ENCODE data around the gene RASA4B. TPM values are rescaled to one million over a fixed set of nuclear protein-coding genes. Genes with fewer than 3 reads are reported as not detected.
"Not testable (repeated sequence)": the region's sequence is repeated elsewhere in the genome, so short reads cannot be mapped to it uniquely, and the experiment has no call there.

RASA4B gene
- 10 to 100 TPM; 10.5 to 56.1 (median 32.3) TPM for total RNA-seq

DNA sequence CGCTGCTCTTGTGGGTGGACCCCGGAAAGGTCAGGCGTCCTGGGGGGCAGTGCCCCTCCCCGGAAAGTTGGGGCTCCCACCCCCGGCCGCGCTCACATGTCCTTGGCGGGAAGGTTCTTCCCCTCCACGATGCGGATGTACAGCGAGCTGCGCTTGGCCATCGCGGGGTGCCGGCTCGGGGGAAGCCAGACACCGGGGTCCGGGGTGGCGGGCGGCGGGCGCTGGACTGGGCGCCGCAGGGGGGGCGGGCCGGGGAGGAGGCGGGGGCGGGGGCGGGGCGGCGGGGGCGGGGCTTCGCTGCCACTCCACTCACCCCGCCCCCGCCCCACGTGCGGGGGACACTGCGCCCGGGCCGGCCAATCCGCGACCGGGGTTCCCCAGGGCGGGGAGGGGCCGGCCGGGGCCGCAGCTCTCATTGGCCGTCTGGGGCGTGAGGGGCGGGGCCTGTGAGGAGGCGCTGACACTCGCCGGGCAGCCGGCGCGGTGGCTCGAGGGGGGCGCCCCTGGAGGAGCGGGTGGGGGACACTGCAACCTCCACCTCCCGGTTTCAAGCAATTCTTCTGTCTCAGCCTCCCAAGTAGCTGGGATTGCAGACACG lies at the start of gene RASA4B:
Gene RASA4B, minus strand, starts transcription at position 228 of the 598 bp plus-strand sequence. Its CDS starts 67 bp downstream, at position 161.
- peak within 1 kb of the TSS in 1 of 4 donors; percentile 41 for H3K4me3 ChIP-seq
- no CpG with 5 or more reads among the region's 61 CpGs for WGBS, 2 donors
- DNase-seq (ENCODE audit: low spot score in 2 of 2), result not testable (repeated sequence)

DNA sequence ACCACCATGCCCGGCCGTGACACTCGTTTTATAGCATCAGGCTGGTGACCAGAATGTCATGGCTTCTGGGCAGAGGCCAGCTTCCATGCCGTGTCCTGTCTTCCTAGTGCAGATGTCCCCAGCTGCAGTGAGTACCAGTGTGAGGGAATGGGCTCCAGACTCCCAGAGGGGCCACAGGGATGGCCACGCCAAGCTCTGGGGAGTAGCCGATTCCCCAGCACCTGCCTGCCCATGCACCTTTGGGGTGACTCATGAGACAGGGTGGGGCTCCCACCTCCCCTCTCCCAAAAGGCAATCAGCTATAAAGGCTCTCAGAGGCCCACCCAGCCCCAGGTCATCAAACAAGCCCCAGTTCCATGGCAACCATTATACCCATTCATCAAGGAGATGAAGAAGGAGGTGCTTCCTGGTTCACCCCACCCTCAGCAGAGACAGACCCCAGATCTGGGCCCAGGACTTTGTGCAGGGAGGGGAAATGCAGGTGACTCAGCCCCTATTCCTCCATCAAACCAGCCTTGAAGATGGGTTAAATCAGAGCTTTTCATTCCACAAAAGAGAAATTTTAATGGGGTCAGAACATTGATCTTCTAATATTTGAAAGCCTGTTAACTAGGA lies 33.3 kb upstream of the RASA4B start, which contains the start of gene SPDYE2:
Gene SPDYE2, plus strand, starts transcription at position 419 of the 615 bp plus-strand sequence. CDS start 2,030 bp downstream, outside the sequence.
- H3K27ac ChIP-seq; H3K36me3 ChIP-seq; H3K9me3 ChIP-seq; H3K4me3 ChIP-seq; H3K27me3 ChIP-seq; H3K4me1 ChIP-seq; DNase-seq (ENCODE audit: low spot score in 2 of 2): not testable (repeated sequence)
- no CpG with 5 or more reads among the region's 6 CpGs for WGBS, 2 donors

More for the DNA sequence above, at the start of gene RASA4B:
- not testable (repeated sequence) for H3K27me3 ChIP-seq, H3K27ac ChIP-seq, H3K9me3 ChIP-seq, H3K36me3 ChIP-seq, H3K4me1 ChIP-seq

DNA sequence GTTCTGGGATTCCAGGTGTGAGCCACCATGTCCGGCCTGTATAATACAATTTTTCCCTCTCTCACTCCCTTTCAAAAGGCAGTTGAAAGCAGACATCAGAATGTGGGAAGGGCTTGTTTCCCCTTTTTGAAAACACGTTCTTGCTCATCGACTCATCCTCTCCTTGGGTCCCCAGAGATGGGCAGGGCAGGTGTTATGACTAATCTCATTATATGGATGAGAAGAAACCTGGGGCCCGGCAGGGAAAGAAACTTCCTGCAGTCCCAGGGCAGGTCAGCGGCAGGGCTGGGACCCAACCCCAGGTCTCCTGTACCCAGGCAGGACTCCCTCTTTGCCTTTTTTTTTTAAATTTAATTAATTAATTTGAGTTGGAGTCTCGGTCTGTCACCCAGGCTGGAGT lies 28.8 kb upstream of the RASA4B start:
- H3K4me1 ChIP-seq; H3K4me3 ChIP-seq; H3K36me3 ChIP-seq; H3K27ac ChIP-seq; H3K27me3 ChIP-seq; H3K9me3 ChIP-seq; DNase-seq (ENCODE audit: low spot score in 2 of 2): not testable (repeated sequence)
- 92% methylated on average over 2 of the region's 6 CpGs; no CpG with 5 or more reads in 1 of the 2 donors for WGBS, 2 donors

DNA sequence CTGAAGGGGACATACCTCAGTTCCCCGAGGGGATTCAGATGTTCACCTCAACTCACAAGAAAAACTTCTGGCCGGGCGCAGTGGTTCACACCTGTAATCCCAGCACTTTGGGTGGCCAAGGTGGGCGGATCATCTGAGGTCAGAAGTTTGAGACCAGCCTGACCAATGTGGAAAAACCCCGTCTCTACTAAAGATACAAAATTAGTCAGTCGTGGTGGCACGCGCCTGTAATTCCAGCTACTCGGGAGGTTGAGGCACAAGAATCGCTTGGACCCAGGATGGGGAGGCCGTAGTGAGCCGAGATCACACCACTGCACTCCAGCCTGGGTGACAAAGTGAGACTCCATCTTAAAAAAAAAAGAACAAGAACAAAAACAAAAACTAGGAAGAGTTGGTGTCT lies 27.7 kb upstream of the RASA4B start:
- H3K4me1 ChIP-seq; H3K4me3 ChIP-seq; H3K27me3 ChIP-seq; H3K36me3 ChIP-seq; H3K9me3 ChIP-seq; DNase-seq (ENCODE audit: low spot score in 2 of 2); H3K27ac ChIP-seq: not testable (repeated sequence)
- WGBS, 2 donors, result no CpG with 5 or more reads among the region's 12 CpGs

DNA sequence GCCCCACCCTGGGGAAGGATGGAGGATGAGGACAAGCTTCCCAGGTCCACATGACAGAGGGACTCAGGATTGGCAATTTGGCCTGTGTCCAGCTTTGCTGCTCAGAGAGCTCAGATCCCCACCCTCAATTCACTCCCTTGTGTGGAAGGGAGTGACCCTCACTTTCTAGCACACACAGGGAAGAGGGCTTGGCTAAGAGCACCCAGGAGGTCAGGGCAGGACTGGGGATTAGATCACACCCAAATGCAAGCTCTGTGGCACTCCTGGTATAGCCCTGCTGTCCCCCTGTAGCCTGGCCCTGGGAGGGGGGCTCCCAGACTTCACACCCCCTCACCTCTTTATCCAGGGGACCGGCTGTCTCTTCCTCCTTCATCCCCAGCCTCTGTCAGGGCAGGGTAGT lies 26.8 kb upstream of the RASA4B start:
- H3K9me3 ChIP-seq, H3K27me3 ChIP-seq: not testable (repeated sequence)
- no CpG with 5 or more reads among the region's 1 CpG for WGBS, 2 donors

DNA sequence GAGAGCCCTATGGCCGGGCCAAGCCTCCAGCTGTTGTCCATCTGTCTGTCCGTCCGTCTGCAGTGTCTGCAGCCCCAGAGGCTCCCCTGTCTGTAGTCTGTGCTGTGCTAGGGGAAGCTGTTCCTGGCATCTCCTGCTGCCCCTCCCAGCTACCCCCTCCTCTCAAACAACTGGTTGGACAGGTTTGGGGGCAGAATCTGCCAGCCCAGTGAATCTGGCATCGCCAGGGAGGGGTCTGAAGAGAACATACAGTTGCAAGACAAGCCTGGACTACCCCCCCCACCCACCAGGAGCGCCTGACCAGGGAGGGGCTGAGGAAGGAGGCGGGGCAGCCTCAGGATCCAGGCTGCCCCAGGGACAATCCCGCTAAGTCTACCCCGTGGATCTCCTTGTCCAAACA lies 26.0 kb upstream of the RASA4B start, which contains the start of gene UPK3BL2:
Gene UPK3BL2, minus strand, starts transcription at position 101 of the 400 bp plus-strand sequence. Its CDS starts 60 bp downstream, at position 41.
- H3K36me3 ChIP-seq; H3K9me3 ChIP-seq; H3K4me3 ChIP-seq; H3K27me3 ChIP-seq; H3K4me1 ChIP-seq; H3K27ac ChIP-seq; DNase-seq (ENCODE audit: low spot score in 2 of 2): not testable (repeated sequence)
- WGBS, 2 donors, result no CpG with 5 or more reads among the region's 8 CpGs

More for the DNA sequence above, 26.8 kb upstream of the RASA4B start:
- not testable (repeated sequence) for H3K4me3 ChIP-seq; H3K36me3 ChIP-seq; H3K4me1 ChIP-seq; DNase-seq (ENCODE audit: low spot score in 2 of 2); H3K27ac ChIP-seq

DNA sequence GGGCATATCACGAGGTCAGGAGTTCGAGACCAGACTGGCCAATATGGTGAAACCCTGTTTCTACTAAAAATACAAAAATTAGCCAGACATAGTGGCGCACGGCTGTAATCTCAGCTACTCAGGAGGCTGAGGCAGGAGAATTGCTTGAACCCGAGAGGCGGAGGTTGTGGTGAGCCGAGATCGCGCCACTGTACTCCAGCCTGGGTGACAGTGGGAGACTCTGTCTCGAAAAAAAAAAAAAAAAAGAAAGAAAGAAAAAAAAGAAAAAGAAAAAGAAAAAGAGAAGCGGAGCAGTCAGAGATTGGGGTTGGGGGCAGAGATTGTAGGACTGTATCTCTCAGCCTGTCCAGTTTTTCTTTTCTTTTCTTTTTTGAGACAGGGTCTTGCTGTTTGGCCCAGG lies 25.2 kb upstream of the RASA4B start:
- 77% methylated on average over 7 of the region's 11 CpGs; no CpG with 5 or more reads in 1 of the 2 donors for WGBS, 2 donors
- not testable (repeated sequence) for H3K4me1 ChIP-seq; H3K27me3 ChIP-seq; H3K9me3 ChIP-seq; H3K27ac ChIP-seq; H3K4me3 ChIP-seq; H3K36me3 ChIP-seq; DNase-seq (ENCODE audit: low spot score in 2 of 2)

DNA sequence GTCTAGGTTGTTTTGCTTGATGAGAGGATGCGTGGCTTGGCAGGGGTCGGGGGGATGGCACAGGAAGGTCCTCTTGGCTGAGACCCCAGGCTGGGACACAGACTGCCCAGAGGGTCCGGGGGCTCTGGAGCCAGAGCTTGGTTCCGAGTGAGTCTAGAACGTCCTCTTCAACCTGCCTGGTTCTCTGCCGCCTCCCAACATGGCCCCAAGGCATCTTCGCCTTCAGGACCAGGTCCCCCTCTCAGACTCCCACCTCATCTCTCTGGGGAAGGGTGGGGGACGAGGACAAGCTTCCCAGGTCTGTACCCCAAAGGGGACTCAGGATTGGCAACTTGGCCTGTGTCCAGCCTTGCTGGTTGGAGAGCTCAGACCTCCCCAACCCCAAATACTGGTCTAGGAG lies 24.5 kb upstream of the RASA4B start:
- no CpG with 5 or more reads among the region's 8 CpGs for WGBS, 2 donors
- H3K4me1 ChIP-seq; H3K27me3 ChIP-seq; H3K27ac ChIP-seq; H3K9me3 ChIP-seq; DNase-seq (ENCODE audit: low spot score in 2 of 2); H3K4me3 ChIP-seq; H3K36me3 ChIP-seq: not testable (repeated sequence)

DNA sequence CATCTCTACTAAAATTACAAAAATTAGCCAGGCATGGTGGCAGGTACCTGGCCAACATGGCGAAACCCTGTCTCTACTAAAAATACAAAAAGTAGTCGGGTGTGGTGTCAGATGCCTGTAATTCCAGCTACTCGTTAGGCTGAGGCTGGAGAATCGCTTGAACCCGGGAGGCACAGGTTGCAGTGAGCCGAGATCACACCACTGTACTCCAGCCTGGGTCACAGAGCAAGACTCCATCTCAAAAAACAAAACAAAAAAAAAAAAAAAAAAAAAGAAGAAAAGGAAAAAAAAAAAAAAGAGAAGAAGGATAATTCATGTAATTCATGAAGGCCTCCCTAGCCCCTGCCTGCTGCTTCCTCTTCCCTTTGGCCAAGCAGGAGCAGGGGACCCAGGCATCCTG lies 23.0 kb upstream of the RASA4B start:
- not testable (repeated sequence) for H3K4me1 ChIP-seq; H3K27me3 ChIP-seq; H3K27ac ChIP-seq; H3K4me3 ChIP-seq; H3K9me3 ChIP-seq; DNase-seq (ENCODE audit: low spot score in 2 of 2); H3K36me3 ChIP-seq
- WGBS, 2 donors, result 93 to 95% methylated on average over 5 to 6 of the region's 6 CpGs

DNA sequence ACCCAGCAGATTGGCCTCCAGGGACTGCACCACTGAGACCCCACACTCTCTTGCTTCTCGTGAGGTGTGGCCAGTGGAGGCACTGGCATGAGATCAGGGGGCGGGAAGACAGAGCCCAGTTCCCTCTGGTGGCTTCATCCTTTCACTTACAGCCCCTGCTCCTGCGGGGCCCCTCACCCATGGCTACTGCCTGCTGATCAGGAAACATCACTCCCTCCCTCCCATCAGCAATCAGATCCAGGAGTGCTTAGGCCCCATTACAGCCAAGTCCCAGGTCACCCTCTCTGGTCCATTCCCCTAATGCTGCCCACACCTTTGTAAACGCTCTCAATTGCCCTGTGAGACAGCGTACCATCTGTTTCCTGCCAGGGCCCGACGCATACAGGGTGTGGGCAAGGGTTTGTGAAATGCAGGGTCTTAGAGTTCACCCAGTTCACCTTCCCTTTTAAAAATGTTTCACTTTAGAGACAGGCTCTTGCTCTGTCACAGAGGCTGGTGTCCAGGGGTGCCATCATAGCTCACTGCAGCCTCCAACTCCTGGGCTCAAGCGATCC lies 17.6 kb upstream of the RASA4B start:
- DNase-seq (ENCODE audit: low spot score in 2 of 2); H3K9me3 ChIP-seq; H3K27me3 ChIP-seq; H3K4me3 ChIP-seq; H3K36me3 ChIP-seq; H3K4me1 ChIP-seq; H3K27ac ChIP-seq: not testable (repeated sequence)
- WGBS, 2 donors, result 55 to 72% methylated on average over 2 to 3 of the region's 8 CpGs

DNA sequence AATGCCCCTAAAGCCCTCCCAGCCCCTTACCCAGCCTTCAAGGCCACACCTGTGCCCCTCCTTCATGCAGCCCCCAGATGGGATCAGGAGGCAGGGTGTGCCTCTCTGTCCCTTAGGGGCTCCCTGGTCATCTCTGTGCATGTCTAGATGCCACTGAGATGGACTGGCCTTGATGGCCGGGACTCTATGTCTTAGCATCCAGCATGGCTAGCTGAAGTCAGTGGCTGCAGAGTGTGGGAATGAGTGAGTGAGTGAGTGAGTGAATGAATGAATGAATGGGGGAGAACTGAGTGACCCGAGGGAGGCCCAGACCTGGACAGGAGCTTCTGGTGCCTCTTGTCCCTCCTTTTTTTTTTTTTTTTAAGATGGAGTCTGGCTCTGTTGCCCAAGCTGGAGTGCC lies 14.6 kb upstream of the RASA4B start:
- not testable (repeated sequence) for H3K27me3 ChIP-seq; H3K36me3 ChIP-seq; H3K4me1 ChIP-seq; H3K27ac ChIP-seq; DNase-seq (ENCODE audit: low spot score in 2 of 2); H3K9me3 ChIP-seq; H3K4me3 ChIP-seq
- 86 to 92% methylated on average over 2 of the region's 2 CpGs for WGBS, 2 donors

DNA sequence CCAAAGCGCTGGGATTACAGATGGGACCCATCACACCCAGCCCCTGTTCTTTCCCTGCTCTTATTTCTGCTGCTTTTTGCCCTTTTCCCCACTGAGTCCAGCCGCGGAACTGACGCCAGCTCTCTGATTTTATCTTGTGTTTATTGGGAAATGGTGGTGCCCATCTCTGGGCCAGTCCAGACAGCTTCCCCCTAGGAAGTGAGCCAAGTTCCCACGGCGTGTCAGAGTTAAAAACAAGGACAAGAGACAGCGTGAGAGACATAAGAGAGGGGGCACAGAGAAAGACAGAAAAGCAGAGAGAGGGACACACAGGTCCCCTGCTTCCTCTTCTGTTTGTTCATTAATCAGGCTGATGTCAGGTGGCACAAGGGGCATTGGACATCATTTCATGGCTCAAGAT lies 14.0 kb upstream of the RASA4B start:
- H3K36me3 ChIP-seq, H3K4me3 ChIP-seq, H3K27me3 ChIP-seq, H3K4me1 ChIP-seq, H3K27ac ChIP-seq, H3K9me3 ChIP-seq: not testable (repeated sequence)
- peak in 1 of 2 donors; percentile 28 for DNase-seq (ENCODE audit: low spot score in 2 of 2)
- WGBS, 2 donors, result no CpG with 5 or more reads among the region's 7 CpGs

DNA sequence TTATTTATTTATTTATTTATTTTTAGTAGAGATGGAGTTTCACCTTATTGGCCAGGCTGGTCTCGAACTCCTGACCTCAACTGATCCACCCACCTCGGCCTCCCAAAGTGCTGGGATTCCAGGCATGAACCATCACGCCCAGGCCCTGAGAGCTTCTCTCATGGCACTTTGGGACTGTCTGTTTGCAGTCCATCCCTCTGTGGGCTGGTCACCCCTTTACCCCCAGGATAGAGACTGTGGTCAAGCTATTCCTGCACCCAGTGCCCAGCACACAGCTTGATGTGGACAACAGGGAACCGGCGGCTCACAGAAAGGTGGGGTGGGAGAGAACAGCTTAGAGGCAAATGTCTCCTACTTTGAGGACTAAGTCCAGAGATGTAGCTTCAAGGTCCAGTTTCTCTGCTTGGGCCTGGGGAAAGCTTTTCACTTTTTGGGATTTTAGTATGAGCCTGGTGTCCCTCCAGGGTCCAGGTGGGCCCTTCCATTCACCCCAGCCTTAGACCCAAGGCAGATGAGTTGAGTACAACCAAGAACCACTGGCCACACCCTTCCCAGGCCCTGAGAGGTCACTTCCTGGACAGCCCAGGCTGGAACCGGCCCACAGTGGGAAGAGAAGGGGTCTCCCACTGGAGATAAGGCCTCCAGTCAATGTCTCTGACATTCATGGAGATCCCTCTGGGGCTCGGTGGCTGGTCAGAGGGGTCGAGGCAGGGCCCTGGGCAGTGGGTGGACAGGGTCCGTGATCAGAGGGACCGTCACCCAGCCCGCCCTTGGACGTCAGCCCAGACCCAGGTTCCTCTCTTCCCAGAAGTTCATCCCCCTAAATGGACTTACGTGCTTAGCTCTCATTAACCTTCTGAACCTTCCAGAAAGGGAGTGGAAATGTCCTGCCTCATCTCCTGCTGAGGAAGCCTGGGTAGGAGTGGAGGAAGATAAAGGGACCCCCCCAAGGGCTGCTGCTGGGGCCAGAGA lies 10.5 kb upstream of the RASA4B start:
- 86% methylated on average over 4 of the region's 13 CpGs; no CpG with 5 or more reads in 1 of the 2 donors for WGBS, 2 donors
- not testable (repeated sequence) for H3K27me3 ChIP-seq; H3K4me3 ChIP-seq; DNase-seq (ENCODE audit: low spot score in 2 of 2); H3K36me3 ChIP-seq; H3K27ac ChIP-seq; H3K9me3 ChIP-seq; H3K4me1 ChIP-seq

Measured in tibial nerve (tissue), 4 donors.